Keratinocyte (primary cell): ENCODE measurements around the gene DCDC2C. TPM values are rescaled to one million over a fixed set of nuclear protein-coding genes. Genes with fewer than 3 reads are reported as not detected.

Experiments used
- DNase-seq: peaks from one replicate; pipeline ENCODE4 v3.0.0-alpha.2; 2011; ENCODE audit warnings: low read depth, missing footprints, low spot score
- FAIRE-seq: peaks from 2 replicates; lab custom pipeline; 2011; peaks lifted over from hg19 to GRCh38; lab: Jason Lieb, UNC
- H2AFZ ChIP-seq: 2 replicates; pipeline ENCODE4 v1.6.0; 2012; ENCODE audit warnings: low read length, control low read depth, inconsistent platforms; ENCODE audit not compliant: control insufficient read depth
- H3K27ac ChIP-seq: 2 replicates; pipeline ENCODE4 v1.5.1; 2011; ENCODE audit warnings: low read length; ENCODE audit not compliant: control insufficient read depth, insufficient read depth
- H3K27me3 ChIP-seq: 3 replicates; pipeline ENCODE4 v1.6.0; 2011; ENCODE audit warnings: low read length; ENCODE audit not compliant: control insufficient read depth, insufficient read depth; ENCODE audit errors: extremely low read depth
- H3K36me3 ChIP-seq, 2 experiments: 2 replicates in 1 of 2; 3 replicates in 1 of 2; pipeline ENCODE4 v1.5.1; 2011; ENCODE audit warnings: low read length in 2 of 2, mild to moderate bottlenecking in 1 of 2; ENCODE audit not compliant: control insufficient read depth in 2 of 2, insufficient read depth in 2 of 2; ENCODE audit errors: extremely low read depth in 1 of 2
- H3K4me1 ChIP-seq: 3 replicates; pipeline ENCODE4 v1.5.1; 2011; ENCODE audit warnings: low read length; ENCODE audit not compliant: control insufficient read depth, insufficient read depth; ENCODE audit errors: extremely low read depth
- H3K4me2 ChIP-seq: 3 replicates; pipeline ENCODE4 v1.6.0; 2011; ENCODE audit warnings: low read depth, low read length; ENCODE audit not compliant: control insufficient read depth, insufficient read depth; ENCODE audit errors: extremely low read depth
- H3K4me3 ChIP-seq, 3 experiments: fragments of 200-600 bp in 1 of 3; sonication (generic) in 1 of 3; 2 replicates in 2 of 3; 3 replicates in 1 of 3; pipeline ENCODE4 v1.5.1; 2011 to 2016; ENCODE audit warnings: low read length in 3 of 3, mild to moderate bottlenecking in 3 of 3, control low read depth in 2 of 3, inconsistent platforms in 1 of 3, low read depth in 1 of 3, mixed read lengths in 1 of 3, mixed run types in 1 of 3, moderate library complexity in 1 of 3; ENCODE audit not compliant: control insufficient read depth in 2 of 3, insufficient read depth in 2 of 3; ENCODE audit errors: extremely low read depth in 1 of 3
- H3K79me2 ChIP-seq: 2 replicates; pipeline ENCODE4 v1.6.0; 2012; ENCODE audit warnings: low read length; ENCODE audit not compliant: control insufficient read depth, insufficient read depth
- H3K9ac ChIP-seq: 3 replicates; pipeline ENCODE4 v1.6.0; 2011; ENCODE audit warnings: low read length; ENCODE audit not compliant: control insufficient read depth, insufficient read depth; ENCODE audit errors: extremely low read depth
- H3K9me1 ChIP-seq: 3 replicates; pipeline ENCODE4 v1.6.0; 2011; ENCODE audit warnings: low read length; ENCODE audit not compliant: control insufficient read depth, insufficient read depth; ENCODE audit errors: extremely low read depth
- H3K9me3 ChIP-seq: 2 replicates; pipeline ENCODE4 v1.5.1; 2012; ENCODE audit warnings: low read depth, low read length; ENCODE audit not compliant: control insufficient read depth
- H4K20me1 ChIP-seq: 3 replicates; pipeline ENCODE4 v1.6.0; 2011; ENCODE audit warnings: low read length; ENCODE audit not compliant: control insufficient read depth, insufficient read depth; ENCODE audit errors: extremely low read depth
- CTCF ChIP-seq, 3 experiments: IDR thresholded peaks in 1 of 3; conservative IDR thresholded peaks in 1 of 3; optimal IDR thresholded peaks in 1 of 3; 2 replicates in 2 of 3; 3 replicates in 1 of 3; pipeline versions ENCODE3 to v1.5.1; 2011; ENCODE audit warnings: low read length in 3 of 3, mild to moderate bottlenecking in 3 of 3, moderate library complexity in 2 of 3, control low read depth in 1 of 3, inconsistent platforms in 1 of 3; ENCODE audit not compliant: insufficient read depth in 2 of 3; ENCODE audit errors: extremely low read depth in 1 of 3
- EZH2 ChIP-seq: IDR thresholded peaks from one replicate; pipeline ENCODE4 v1.6.1; 2012; ENCODE audit warnings: inconsistent platforms, mild to moderate bottlenecking, low read length, moderate library complexity
- dilution Hi-C: fragments of 300-500 bp; cut with MboI; formaldehyde crosslinking; loops from one replicate; pipeline ENCODE4 v1.7.0; 2020; ENCODE audit warnings: low sequenced_read_pairs; ENCODE audit not compliant: extremely low pct_ligation_motif_present
- polyA plus RNA-seq, 5 experiments: library from polyadenylated mRNA; depleted of rRNA in 3 of 5; stranded (reverse) in 3 of 5; stranded (forward) in 1 of 5; unstranded in 1 of 5; fragments of >200 nt; gene quantifications; 1 replicate in 1 of 5; 2 replicates in 3 of 5; 3 replicates in 1 of 5; pipeline versions ENCODE4 v1.2.1 to v1.2.3, GENCODE V29; 2011 to 2012; ENCODE audit warnings: missing spikeins in 2 of 5, low read depth in 1 of 5, low replicate concordance in 1 of 5

Gene DCDC2C
- polyA plus RNA-seq, 1 donor (not counting 4 experiments of a cell fraction or from before 2014, with no cell fraction given), result not detected

GRCh38 chr2:3864943-3865865, 161.8 kb downstream of the DCDC2C start:
- Histone ChIP-seq H3K9me1 (no peaks in the 10 kb centered on the region), H3K27me3 (no peaks in the 10 kb centered on the region), H3K9ac (no peak overlapping the region), H3K4me1 (no peaks in the 10 kb centered on the region), H3K4me2 (no peak overlapping the region), H3K27ac (no peak overlapping the region), H2AFZ (no peak overlapping the region), H3K9me3 (no peaks in the 10 kb centered on the region), H3K36me3 (no peaks in the 10 kb centered on the region), H3K4me3 (no peak overlapping the region), H4K20me1 (no peaks in the 10 kb centered on the region), H3K79me2 (no peaks in the 10 kb centered on the region)
- TF ChIP-seq CTCF (optimal IDR thresholded peaks at IDR 0.05 in 1 of 3, IDR thresholded peaks at IDR 0.05 in 1 of 3, conservative IDR thresholded peaks at IDR 0.05 in 1 of 3; ENCODE audit: extremely low read depth in 1 of 3, insufficient read depth in 2 of 3, low read length in 3 of 3) (no peak), EZH2 (no peak)
- dilution Hi-C loops, result no loop called here
- no peak for FAIRE-seq
- no peak for DNase-seq

- H3K9me3 ChIP-seq, result no peaks in the 10 kb centered on the region
- dilution Hi-C loops, result no loop called here
- H3K4me2 ChIP-seq, result no peak overlapping the region
- no peak overlapping the region for H3K4me3 ChIP-seq
- DNase-seq (no peak), FAIRE-seq (no peak)
- no peak overlapping the region for H2AFZ ChIP-seq
- no peak overlapping the region for H3K27ac ChIP-seq
- no peaks in the 10 kb centered on the region for H3K9me1 ChIP-seq
- TF ChIP-seq EZH2, result no peak
- TF ChIP-seq CTCF (optimal IDR thresholded peaks at IDR 0.05 in 1 of 3, IDR thresholded peaks at IDR 0.05 in 1 of 3, conservative IDR thresholded peaks at IDR 0.05 in 1 of 3; ENCODE audit: extremely low read depth in 1 of 3, insufficient read depth in 2 of 3, low read length in 3 of 3), result no peak
- H3K4me1 ChIP-seq, result no peaks in the 10 kb centered on the region
- H4K20me1 ChIP-seq, result no peaks in the 10 kb centered on the region
- no peaks in the 10 kb centered on the region for H3K36me3 ChIP-seq
- no peaks in the 10 kb centered on the region for H3K79me2 ChIP-seq
- H3K27me3 ChIP-seq, result no peaks in the 10 kb centered on the region
- no peak overlapping the region for H3K9ac ChIP-seq
Measured at GRCh38 chr2:3867469-3867868, 164.1 kb downstream of the DCDC2C start.
